ENCODE measurements around the gene BCLAF3. TPM values are rescaled to one million over a fixed set of nuclear protein-coding genes. Genes with fewer than 3 reads are reported as not detected.

BCLAF3 gene
- polyA plus RNA-seq, 1 donor (not counting 4 experiments of a cell fraction or from before 2014, with no cell fraction given) = 3.0 TPM

GRCh38 chrX:19956306-19956705 is 34.6 kb downstream of the BCLAF3 start:
- no peak for FAIRE-seq
- dilution Hi-C loops (cut with MboI; ENCODE audit: extremely low pct_ligation_motif_present, low sequenced_read_pairs) = no loop called here

DNA sequence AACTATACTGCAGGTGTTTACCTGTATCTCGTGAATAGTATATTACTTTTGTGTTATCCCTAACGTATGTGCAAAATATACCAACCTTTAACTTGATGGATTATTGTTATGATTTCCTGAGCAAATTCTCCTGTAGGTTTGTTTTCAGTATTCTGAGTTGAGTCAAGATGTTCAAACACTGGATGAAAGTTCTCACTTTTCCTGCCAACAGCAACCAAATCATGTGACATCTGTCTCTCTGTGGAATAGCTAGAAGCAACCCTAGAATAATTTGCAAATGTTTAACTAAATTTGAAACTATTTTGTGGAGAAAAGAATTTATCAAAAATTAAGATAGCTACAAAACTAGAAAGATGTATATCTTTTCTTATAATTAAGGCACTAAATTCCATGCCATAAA is 35.6 kb downstream of the BCLAF3 start:
- H3K36me3 ChIP-seq (ENCODE audit: control insufficient read depth in 2 of 2, extremely low read depth in 1 of 2, insufficient read depth in 2 of 2, low read length in 2 of 2) = no peaks in the 10 kb centered on the region
- H2AFZ ChIP-seq (ENCODE audit: control insufficient read depth, low read length) = no peak overlapping the region
- H3K27me3 ChIP-seq (ENCODE audit: control insufficient read depth, extremely low read depth, insufficient read depth, low read length) = no peaks in the 10 kb centered on the region
- dilution Hi-C loops (cut with MboI; ENCODE audit: extremely low pct_ligation_motif_present, low sequenced_read_pairs) = no loop called here
- no peaks in the 10 kb centered on the region for H3K9me3 ChIP-seq (ENCODE audit: control insufficient read depth, low read depth, low read length)
- DNase-seq (ENCODE audit: low read depth, low spot score) (no peak), FAIRE-seq (no peak)
- H3K4me2 ChIP-seq (ENCODE audit: control insufficient read depth, extremely low read depth, insufficient read depth, low read depth, low read length) = no peak overlapping the region
- H3K4me3 ChIP-seq (ENCODE audit: control insufficient read depth in 2 of 3, extremely low read depth in 1 of 3, insufficient read depth in 2 of 3, low read depth in 1 of 3, low read length in 3 of 3) = no peak overlapping the region
- no peak overlapping the region for H3K27ac ChIP-seq (ENCODE audit: control insufficient read depth, insufficient read depth, low read length)
- no peak overlapping the region for H3K9ac ChIP-seq (ENCODE audit: control insufficient read depth, extremely low read depth, insufficient read depth, low read length)
- no peak for TF ChIP-seq EZH2 (IDR thresholded peaks at IDR 0.05; ENCODE audit: low read length)
- TF ChIP-seq, protein P1, sequence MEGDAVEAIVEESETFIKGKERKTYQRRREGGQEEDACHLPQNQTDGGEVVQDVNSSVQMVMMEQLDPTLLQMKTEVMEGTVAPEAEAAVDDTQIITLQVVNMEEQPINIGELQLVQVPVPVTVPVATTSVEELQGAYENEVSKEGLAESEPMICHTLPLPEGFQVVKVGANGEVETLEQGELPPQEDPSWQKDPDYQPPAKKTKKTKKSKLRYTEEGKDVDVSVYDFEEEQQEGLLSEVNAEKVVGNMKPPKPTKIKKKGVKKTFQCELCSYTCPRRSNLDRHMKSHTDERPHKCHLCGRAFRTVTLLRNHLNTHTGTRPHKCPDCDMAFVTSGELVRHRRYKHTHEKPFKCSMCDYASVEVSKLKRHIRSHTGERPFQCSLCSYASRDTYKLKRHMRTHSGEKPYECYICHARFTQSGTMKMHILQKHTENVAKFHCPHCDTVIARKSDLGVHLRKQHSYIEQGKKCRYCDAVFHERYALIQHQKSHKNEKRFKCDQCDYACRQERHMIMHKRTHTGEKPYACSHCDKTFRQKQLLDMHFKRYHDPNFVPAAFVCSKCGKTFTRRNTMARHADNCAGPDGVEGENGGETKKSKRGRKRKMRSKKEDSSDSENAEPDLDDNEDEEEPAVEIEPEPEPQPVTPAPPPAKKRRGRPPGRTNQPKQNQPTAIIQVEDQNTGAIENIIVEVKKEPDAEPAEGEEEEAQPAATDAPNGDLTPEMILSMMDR (optimal IDR thresholded peaks at IDR 0.05 in 1 of 3, IDR thresholded peaks at IDR 0.05 in 1 of 3, conservative IDR thresholded peaks at IDR 0.05 in 1 of 3; ENCODE audit: extremely low read depth in 1 of 3, insufficient read depth in 2 of 3, low read length in 3 of 3) = no peak
- no peaks in the 10 kb centered on the region for H3K79me2 ChIP-seq (ENCODE audit: control insufficient read depth, insufficient read depth, low read length)
- no peaks in the 10 kb centered on the region for H3K9me1 ChIP-seq (ENCODE audit: control insufficient read depth, extremely low read depth, insufficient read depth, low read length)
- H4K20me1 ChIP-seq (ENCODE audit: control insufficient read depth, extremely low read depth, insufficient read depth, low read length) = no peaks in the 10 kb centered on the region
- no peaks in the 10 kb centered on the region for H3K4me1 ChIP-seq (ENCODE audit: control insufficient read depth, extremely low read depth, insufficient read depth, low read length)

More at GRCh38 chrX:19956306-19956705, 34.6 kb downstream of the BCLAF3 start:
- Histone ChIP-seq H3K79me2 (ENCODE audit: control insufficient read depth, insufficient read depth, low read length) (no peaks in the 10 kb centered on the region), H3K27me3 (ENCODE audit: control insufficient read depth, extremely low read depth, insufficient read depth, low read length) (no peaks in the 10 kb centered on the region), H3K36me3 (ENCODE audit: control insufficient read depth in 2 of 2, extremely low read depth in 1 of 2, insufficient read depth in 2 of 2, low read length in 2 of 2) (no peaks in the 10 kb centered on the region), H3K4me3 (ENCODE audit: control insufficient read depth in 2 of 3, extremely low read depth in 1 of 3, insufficient read depth in 2 of 3, low read depth in 1 of 3, low read length in 3 of 3) (no peak overlapping the region), H2AFZ (ENCODE audit: control insufficient read depth, low read length) (no peak overlapping the region), H3K9me3 (ENCODE audit: control insufficient read depth, low read depth, low read length) (no peaks in the 10 kb centered on the region), H3K9me1 (ENCODE audit: control insufficient read depth, extremely low read depth, insufficient read depth, low read length) (no peaks in the 10 kb centered on the region), H3K4me1 (ENCODE audit: control insufficient read depth, extremely low read depth, insufficient read depth, low read length) (no peaks in the 10 kb centered on the region), H3K9ac (ENCODE audit: control insufficient read depth, extremely low read depth, insufficient read depth, low read length) (no peak overlapping the region), H3K4me2 (ENCODE audit: control insufficient read depth, extremely low read depth, insufficient read depth, low read depth, low read length) (no peak overlapping the region), H3K27ac (ENCODE audit: control insufficient read depth, insufficient read depth, low read length) (no peak overlapping the region), H4K20me1 (ENCODE audit: control insufficient read depth, extremely low read depth, insufficient read depth, low read length) (no peaks in the 10 kb centered on the region)
- no peak for DNase-seq (ENCODE audit: low read depth, low spot score)
- TF ChIP-seq, protein P1 (optimal IDR thresholded peaks at IDR 0.05 in 1 of 3, IDR thresholded peaks at IDR 0.05 in 1 of 3, conservative IDR thresholded peaks at IDR 0.05 in 1 of 3; ENCODE audit: extremely low read depth in 1 of 3, insufficient read depth in 2 of 3, low read length in 3 of 3) = no peak
- TF ChIP-seq EZH2 (IDR thresholded peaks at IDR 0.05; ENCODE audit: low read length) = no peak

All from keratinocyte (primary cell).